DMS53 (cell line): ENCODE results near the gene DCTN1.
"Not testable (repeated sequence)": the region's sequence is repeated elsewhere in the genome, so short reads cannot be mapped to it uniquely, and the experiment has no call there.

Source experiments
- DNase-seq: peaks from one replicate; lab custom pipeline; 2025; lab: John Stamatoyannopoulos, UW

The DCTN1 gene

GRCh38 chr2:74369976-74370375, 10.1 kb downstream of the DCTN1 start:
- DNase-seq, result no peak

DNA sequence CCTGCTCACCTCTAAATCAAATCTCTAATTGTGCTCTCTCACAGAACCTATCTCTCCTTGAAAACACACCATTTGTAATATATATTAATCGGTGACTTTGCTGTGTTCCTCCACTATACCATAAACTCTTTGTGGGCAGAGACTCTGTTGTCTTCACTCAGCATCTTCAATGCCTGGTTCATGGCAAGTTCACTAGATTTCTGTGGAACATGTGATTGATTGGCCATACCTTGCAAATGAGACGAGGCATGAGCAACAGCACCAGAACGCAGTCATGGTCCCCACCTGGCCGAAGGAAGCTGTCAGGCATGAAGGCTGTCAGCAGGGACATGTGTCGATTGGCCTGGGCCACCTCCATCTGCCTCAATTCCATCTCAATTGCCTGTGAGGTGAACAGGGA, 11.6 kb downstream of the DCTN1 start:
- DNase-seq, result no peak

- no peak for DNase-seq
Measured at GRCh38 chr2:74367789-74368188, 12.3 kb downstream of the DCTN1 start.

GRCh38 chr2:74366036-74366435, 14.1 kb downstream of the DCTN1 start:
- DNase-seq, result no peak

GRCh38 chr2:74364533-74365505, 15.3 kb downstream of the DCTN1 start:
- no peak for DNase-seq

GRCh38 chr2:74361327-74361726, 18.8 kb downstream of the DCTN1 start:
- no peak for DNase-seq

DNA sequence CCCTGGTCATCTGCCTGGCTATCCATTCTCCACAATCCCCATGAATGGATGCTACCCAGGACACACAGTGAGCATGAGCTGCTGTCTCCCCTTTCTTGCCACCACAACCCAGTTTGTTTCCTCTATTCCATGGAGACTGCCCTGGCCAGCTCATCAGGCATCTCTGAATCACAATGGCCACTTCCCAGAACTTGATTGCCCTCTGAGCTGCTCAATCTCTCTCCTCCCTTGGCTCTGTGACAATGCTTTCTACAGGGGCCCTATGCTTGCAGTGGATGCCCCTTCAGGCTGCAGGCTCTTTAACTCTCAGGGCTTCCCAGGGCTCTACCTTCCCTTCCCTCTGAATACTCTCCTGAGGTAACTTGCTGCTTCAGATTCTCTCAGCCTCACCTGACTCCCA, 22.5 kb downstream of the DCTN1 start:
- no peak for DNase-seq

DNA sequence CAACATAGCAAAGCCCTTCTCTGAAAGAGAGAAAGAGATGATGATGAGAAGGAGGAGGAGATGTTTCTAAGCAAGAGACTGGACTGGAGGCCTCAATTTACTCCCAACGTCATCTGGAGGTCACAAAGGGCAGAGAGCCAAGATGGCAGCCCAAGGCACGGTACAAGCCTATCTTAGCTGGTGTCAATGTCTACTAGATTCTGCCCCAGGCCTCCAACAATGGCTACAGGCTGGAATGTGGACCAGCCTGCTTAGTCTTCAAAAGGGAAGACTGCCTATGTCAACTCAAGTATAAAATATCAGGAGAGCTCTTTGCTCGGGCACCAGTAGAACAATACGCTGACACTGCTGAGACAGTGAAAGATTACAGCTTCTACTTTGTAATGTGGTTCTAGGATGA, 30.2 kb downstream of the DCTN1 start:
- DNase-seq, result no peak

- no peak for DNase-seq
Measured at GRCh38 chr2:74347742-74348141, 32.4 kb downstream of the DCTN1 start.

- DNase-seq, result peak; percentile 42
Measured at GRCh38 chr2:74347303-74347702, 32.8 kb downstream of the DCTN1 start.

GRCh38 chr2:74345272-74345943, 34.7 kb downstream of the DCTN1 start:
- DNase-seq, result no peak

DNA sequence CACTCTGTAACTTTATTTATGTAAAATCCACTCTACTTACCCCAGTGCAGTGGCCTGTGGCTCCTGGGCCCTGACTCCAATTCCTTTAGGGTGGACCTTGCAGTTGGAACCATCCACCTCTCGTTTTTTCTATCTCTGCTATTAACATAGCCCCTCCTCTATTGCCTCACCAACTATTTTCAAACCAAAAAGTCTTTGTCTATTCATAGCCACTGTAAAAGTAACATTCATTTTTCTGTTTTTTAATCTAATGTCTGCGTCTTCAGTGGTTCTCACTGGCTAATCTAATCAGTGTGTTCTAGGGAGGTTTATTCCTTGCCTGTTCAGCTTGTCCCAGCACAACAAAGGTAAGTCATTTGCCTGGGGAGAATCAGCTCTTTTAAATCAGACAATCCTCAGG, 36.8 kb downstream of the DCTN1 start, which contains the start of gene SLC4A5:
Gene SLC4A5, minus strand, starts transcription at position 101 of the 400 bp plus-strand sequence. CDS start 28,393 bp downstream, outside the sequence.
- DNase-seq, result no peak

DNA sequence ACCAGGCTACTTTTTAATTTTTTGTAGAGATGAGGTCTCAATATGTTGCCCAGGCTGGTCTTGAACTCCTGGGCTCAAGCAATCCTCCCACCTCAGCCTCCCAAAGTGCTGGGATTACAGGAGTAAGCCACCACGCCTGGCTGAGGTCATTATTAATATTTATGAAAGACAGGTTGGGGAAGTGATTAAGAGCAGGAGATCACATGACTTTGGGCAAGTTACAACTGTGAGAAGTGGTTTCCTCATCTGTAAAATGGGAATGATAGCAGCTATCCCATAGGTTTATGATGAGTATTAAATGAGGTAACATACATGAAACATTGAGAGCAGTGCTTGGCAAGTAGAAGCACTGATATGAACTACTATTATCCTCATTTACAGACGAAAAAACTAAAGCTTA, 43.9 kb downstream of the DCTN1 start:
- not testable (repeated sequence) for DNase-seq

GRCh38 chr2:74334931-74335333, 45.2 kb downstream of the DCTN1 start:
- peak; percentile 82 for DNase-seq

GRCh38 chr2:74333896-74334586, 46.1 kb downstream of the DCTN1 start:
- DNase-seq, result no peak

DNA sequence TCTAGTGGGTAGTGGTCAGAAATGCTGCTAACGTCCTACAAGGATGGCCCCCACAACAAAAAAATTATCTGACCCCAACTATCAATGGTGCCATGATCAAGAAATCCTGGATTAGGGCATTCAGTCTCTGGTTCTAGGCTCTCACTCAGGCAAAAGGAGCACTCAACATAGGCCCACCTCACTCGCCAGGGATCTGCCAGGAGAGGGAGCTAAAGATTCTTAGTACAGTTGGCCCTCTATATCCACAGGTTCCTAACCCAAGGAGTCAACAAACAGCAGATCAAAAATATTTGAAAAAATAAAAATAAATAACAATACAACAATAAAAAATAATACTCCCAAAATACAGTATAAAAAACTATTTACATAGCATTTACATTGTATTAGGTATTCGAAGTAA, 46.9 kb downstream of the DCTN1 start:
- peak; percentile 54 for DNase-seq

DNA sequence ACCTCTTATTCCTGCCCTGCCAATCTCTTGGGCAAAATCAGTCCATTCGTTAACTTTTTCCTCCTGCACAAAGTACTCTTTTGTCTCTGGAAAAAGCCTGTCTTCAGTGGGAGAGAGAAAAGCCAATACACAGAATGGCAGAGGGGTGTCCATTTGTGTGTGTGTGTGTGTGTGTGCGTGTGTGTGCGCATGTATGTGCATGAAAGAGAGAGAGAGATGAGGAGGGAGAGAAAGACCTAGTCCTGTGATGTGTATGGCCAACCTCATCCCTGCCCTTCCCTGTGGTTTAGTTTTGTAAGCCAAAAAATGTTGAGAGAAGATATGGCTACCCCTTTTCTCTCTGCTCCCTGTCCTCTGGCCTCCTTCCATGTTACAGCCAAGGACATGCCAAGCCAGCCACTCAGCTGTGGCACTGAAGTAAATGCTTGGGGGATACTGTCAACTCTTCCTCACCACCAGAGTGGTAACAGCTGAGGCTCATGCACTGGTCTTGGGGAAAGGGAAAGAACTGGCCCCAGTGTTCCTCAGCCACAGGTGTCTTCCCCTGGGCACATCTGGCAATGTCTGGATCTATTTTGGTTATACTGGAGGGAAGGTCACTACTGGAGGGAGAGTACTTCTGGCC, 47.4 kb downstream of the DCTN1 start:
- DNase-seq, result no peak

DNA sequence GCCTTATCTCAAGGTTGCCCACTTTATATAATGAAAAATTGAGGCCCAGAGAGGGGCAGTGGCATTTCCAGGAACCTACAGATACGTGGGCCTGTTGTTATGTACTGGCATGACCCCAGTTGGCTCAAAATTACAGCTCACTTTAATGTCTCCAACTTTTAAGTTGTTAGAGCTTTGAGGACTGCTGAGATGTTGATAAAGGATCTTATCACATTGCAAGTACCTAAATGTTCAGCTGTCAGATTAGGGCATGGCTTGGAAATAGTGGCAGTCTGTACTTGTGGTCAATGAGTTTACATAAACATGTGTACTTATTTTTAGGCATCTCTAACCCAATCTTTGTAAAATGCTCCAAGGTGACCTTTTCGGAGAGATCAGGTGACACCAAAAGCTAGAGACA, 51.5 kb downstream of the DCTN1 start:
- no peak for DNase-seq

GRCh38 chr2:74328074-74328473, 52.0 kb downstream of the DCTN1 start:
- no peak for DNase-seq

GRCh38 chr2:74327627-74328026, 52.5 kb downstream of the DCTN1 start:
- DNase-seq, result no peak

- no peak for DNase-seq
Measured at GRCh38 chr2:74327199-74327598, 52.9 kb downstream of the DCTN1 start.

DNA sequence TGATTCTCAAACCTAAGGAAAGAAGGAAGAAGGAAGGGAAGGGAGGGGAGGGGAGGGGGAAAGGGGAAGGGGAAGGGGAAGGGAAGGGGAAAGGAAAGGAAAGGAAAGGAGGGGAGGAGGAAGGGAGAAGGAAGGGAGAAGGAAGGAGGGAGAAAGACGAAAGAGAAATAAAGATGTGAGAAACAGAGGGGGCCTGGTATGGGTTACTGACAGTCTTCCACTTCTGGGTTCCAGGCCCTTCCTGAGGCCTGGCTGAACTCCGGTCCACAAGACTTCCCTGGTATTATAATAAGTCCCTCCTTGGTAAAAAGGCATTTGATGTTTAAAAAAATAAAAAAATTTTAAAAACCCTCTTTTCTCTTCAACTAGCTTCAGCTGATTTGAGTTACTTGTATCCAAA, 54.3 kb downstream of the DCTN1 start:
- DNase-seq, result no peak
